Lung (tissue), 12 donors: Measurements from ENCODE around the gene CDA. TPM values are rescaled to one million over a fixed set of nuclear protein-coding genes. Genes with fewer than 3 reads are reported as not detected.

ENCODE experiments used
- ATAC-seq: fragments of 200-7000 bp; cut with Tn5 transposase; one replicate; pipeline ENCODE4 v1.9.1; 2020; ENCODE audit warnings: moderate number of reproducible peaks; ENCODE audit not compliant: insufficient read depth, low FRiP score
- DNase-seq, 3 donors: peaks; one replicate each; pipeline ENCODE4 v3.0.0-alpha.2; 2013 to 2017
- H3K27ac ChIP-seq, 2 donors: one replicate each; pipeline ENCODE4 v1.5.1; 2013; ENCODE audit warnings: mild to moderate bottlenecking in 2 of 2, moderate library complexity in 2 of 2, control low read depth in 1 of 2, inconsistent platforms in 1 of 2, low read depth in 1 of 2, low read length in 1 of 2
- H3K27me3 ChIP-seq, 3 donors: one replicate each; pipeline ENCODE4 v1.5.1; 2013; ENCODE audit warnings: low read length in 2 of 3; ENCODE audit not compliant: control insufficient read depth in 3 of 3, insufficient read depth in 3 of 3
- H3K36me3 ChIP-seq, 4 donors: one replicate each; pipeline ENCODE4 v1.5.1; 2013; ENCODE audit warnings: low read length in 4 of 4, mild to moderate bottlenecking in 1 of 4, moderate library complexity in 1 of 4; ENCODE audit not compliant: control insufficient read depth in 4 of 4, insufficient read depth in 4 of 4
- H3K4me1 ChIP-seq, 5 donors: one replicate each; pipeline ENCODE4 v1.5.1; 2013; ENCODE audit warnings: low read length in 5 of 5, mild to moderate bottlenecking in 2 of 5, moderate library complexity in 1 of 5; ENCODE audit not compliant: control insufficient read depth in 5 of 5, insufficient read depth in 5 of 5
- H3K4me3 ChIP-seq: one replicate; pipeline ENCODE4 v1.5.1; 2013; ENCODE audit warnings: mild to moderate bottlenecking, control low read depth, moderate library complexity
- H3K9ac ChIP-seq, 2 donors: one replicate each; pipeline ENCODE4 v1.5.1; 2013; ENCODE audit warnings: low read length in 2 of 2, control low read depth in 1 of 2; ENCODE audit not compliant: insufficient read depth in 1 of 2
- H3K9me3 ChIP-seq, 4 donors: one replicate each; pipeline ENCODE4 v1.5.1; 2013; ENCODE audit warnings: low read length in 3 of 4, mild to moderate bottlenecking in 1 of 4, moderate library complexity in 1 of 4; ENCODE audit not compliant: control insufficient read depth in 4 of 4, insufficient read depth in 3 of 4
- WGBS, 2 donors: extraction: QIAGEN DNeasy Blood & Tissue Kit; methylation state at CpG; one replicate each; pipeline ENCODE4 v1.1.7; 2013; 5-methylcytosine and 5-hydroxymethylcytosine counted together
- polyA plus RNA-seq, 2 donors: library from polyadenylated mRNA; stranded (reverse); fragments of 200-250 nt; gene quantifications; one replicate each; pipeline ENCODE4 v1.2.1, GENCODE V29; 2013
- total RNA-seq, 2 donors: library from RNA; depleted of rRNA in 1 of 2; stranded (reverse); fragments of >200 nt in 1 of 2; gene quantifications; one replicate each; pipeline ENCODE4 v1.2.1, GENCODE V29; 2014 to 2021
- TF ChIP-seq, protein P1 (sequence below): IDR thresholded peaks from 2 replicates; pipeline ENCODE4 v1.5.1; 2012; ENCODE audit warnings: mild to moderate bottlenecking; ENCODE audit errors: control extremely low read depth, extremely low read depth
- donor health status: control.
- donor health status: control.
- donor health status: Bipolar disorder and iron deficiency.
- donor health status: healthy.
- donor health status: DM: yes; HTN: yes; CAD: no.

Gene CDA
- total and polyA plus RNA-seq, 4 donors: 0.40 to 47.5 (median 3.4) TPM

DNA sequence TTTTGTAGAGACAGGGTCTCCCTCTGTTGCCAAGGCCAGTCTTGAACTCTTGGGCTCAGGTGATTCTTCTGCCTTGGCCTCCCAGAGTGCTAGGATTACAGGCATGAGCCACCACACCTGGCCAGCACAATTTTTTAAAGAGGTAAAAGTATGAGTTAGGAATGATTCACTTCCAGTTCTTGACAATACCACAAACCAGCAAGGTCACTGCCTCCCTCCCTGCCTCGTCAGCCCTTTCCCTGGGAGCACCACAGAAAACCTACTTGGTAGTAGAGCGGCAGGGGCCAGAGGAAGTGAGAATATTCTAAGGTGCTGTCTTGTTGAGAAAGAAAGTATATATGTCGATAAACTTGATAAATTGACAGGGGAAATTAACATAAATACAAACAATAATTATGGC, 10.8 kb upstream of the CDA start:
- ATAC-seq (no peak), DNase-seq (no peak)
- TF ChIP-seq, protein P1, sequence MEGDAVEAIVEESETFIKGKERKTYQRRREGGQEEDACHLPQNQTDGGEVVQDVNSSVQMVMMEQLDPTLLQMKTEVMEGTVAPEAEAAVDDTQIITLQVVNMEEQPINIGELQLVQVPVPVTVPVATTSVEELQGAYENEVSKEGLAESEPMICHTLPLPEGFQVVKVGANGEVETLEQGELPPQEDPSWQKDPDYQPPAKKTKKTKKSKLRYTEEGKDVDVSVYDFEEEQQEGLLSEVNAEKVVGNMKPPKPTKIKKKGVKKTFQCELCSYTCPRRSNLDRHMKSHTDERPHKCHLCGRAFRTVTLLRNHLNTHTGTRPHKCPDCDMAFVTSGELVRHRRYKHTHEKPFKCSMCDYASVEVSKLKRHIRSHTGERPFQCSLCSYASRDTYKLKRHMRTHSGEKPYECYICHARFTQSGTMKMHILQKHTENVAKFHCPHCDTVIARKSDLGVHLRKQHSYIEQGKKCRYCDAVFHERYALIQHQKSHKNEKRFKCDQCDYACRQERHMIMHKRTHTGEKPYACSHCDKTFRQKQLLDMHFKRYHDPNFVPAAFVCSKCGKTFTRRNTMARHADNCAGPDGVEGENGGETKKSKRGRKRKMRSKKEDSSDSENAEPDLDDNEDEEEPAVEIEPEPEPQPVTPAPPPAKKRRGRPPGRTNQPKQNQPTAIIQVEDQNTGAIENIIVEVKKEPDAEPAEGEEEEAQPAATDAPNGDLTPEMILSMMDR: no peak
- Histone ChIP-seq H3K36me3 (no peaks in the 10 kb centered on the region), H3K4me3 (no peak overlapping the region), H3K9ac (no peak overlapping the region), H3K9me3 (no peaks in the 10 kb centered on the region), H3K4me1 (no peaks in the 10 kb centered on the region), H3K27me3 (peaks cover 0 to 5% (median 0%) of the 10 kb centered on the region in 3 donors), H3K27ac (no peak overlapping the region)
- WGBS, 2 donors: 72% methylated on average over 3 of the region's 3 CpGs

DNA sequence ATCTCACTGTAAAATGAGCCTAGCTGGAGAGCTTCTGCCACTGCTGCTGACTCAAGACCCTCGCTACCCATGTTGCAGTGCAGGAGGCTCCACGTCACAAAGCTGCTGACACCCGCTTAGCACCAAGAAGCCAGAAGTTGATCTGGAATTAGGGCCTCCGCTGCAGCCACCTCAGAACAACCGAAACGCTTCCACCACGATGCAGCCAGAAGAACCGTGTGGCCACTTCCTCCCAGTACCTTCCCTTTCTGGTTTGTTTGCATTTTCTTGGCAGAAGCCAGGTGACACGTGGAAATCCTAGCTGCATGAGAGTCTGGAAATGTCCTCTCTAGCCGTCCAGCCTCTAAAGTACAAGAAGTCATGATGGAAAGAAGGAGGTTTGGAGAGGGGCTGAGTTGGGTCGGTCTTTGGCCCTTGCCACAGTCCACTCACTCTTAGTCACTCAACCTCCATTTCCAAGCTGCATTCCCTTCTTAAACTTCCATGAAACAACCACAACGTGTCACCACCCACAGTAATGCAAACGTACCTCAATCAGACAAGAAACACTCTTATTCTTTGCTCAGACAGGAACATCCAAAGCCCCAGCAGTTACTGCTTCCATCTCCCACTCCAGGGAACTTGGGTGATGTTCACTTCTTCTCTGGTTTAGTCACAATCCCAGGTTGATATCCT, 10.0 kb upstream of the CDA start:
- WGBS, 2 donors: 50 to 65% methylated on average over 13 of the region's 13 CpGs
- no peak overlapping the region for H3K4me3 ChIP-seq
- no peak overlapping the region for H3K27ac ChIP-seq
- no peaks in the 10 kb centered on the region for H3K9me3 ChIP-seq
- no peaks in the 10 kb centered on the region for H3K36me3 ChIP-seq
- peaks cover 0 to 3% (median 0%) of the 10 kb centered on the region in 3 donors for H3K27me3 ChIP-seq
- ATAC-seq (no peak), DNase-seq (no peak)
- no peak overlapping the region for H3K9ac ChIP-seq
- TF ChIP-seq, protein P1: no peak
- no peaks in the 10 kb centered on the region for H3K4me1 ChIP-seq

DNA sequence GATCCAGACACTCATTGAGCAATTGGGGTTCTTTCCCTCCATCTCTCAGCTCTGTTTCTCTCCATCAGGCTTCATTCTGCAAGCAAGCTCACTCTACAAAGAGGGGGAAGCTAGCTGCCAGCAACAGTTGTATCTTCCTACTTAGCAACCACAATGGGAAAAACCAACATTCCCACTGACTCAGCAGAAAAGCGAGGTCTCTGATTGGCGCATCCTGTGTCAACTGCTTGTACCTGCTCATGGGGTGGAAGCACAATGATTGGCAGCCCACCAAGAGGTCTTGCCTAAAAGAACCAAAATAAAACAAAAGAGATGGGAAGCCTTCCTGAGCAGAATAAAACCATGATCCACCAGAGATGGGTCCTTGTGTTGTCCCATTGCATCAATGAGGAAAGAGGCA, 4.0 kb upstream of the CDA start:
- Histone ChIP-seq H3K4me3 (no peak overlapping the region), H3K27ac (no peak overlapping the region), H3K9me3 (peaks cover 0 to 6% (median 0%) of the 10 kb centered on the region in 4 donors), H3K9ac (no peak overlapping the region), H3K27me3 (peaks cover 0 to 14% (median 13%) of the 10 kb centered on the region in 3 donors), H3K36me3 (no peaks in the 10 kb centered on the region), H3K4me1 (peaks cover 0 to 12% (median 9%) of the 10 kb centered on the region in 5 donors)
- ATAC-seq: no peak
- TF ChIP-seq, protein P1: no peak
- DNase-seq: no peak
- 31 to 54% methylated on average over 2 of the region's 2 CpGs for WGBS, 2 donors
